SK-N-SH (cell line): ENCODE results near the gene TUBA1B. TPM values are rescaled to one million over a fixed set of nuclear protein-coding genes. Genes with fewer than 3 reads are reported as not detected.

ENCODE experiments used
- CTCF ChIA-PET: fragments of 300-600, 350-600 bp; formaldehyde crosslinking; extraction: SDS; loops from one replicate; lab custom pipeline; 2021; lab: Yijun Ruan, JAX
- POLR2A ChIA-PET: fragments of 350-600 bp; sonication (Branson Sonifier 250); formaldehyde crosslinking; extraction: SDS; loops from one replicate; lab custom pipeline; 2020; ENCODE audit warnings: antibody characterized with exemption, inconsistent platforms; lab: Yijun Ruan, JAX
- DNase-seq: peaks from one replicate; pipeline ENCODE4 v3.0.0; 2012
- H2AFZ ChIP-seq: fragments of 200-600 bp; sonication (generic); 2 replicates; pipeline ENCODE4 v1.8.1; 2016; ENCODE audit warnings: antibody characterized with exemption, mild to moderate bottlenecking, low read depth
- H3F3A ChIP-seq: fragments of 200-600 bp; sonication (generic); replicated peaks from 2 replicates; pipeline ENCODE3; 2016; ENCODE audit warnings: antibody characterized with exemption, mild to moderate bottlenecking; ENCODE audit not compliant: insufficient read depth
- H3K27ac ChIP-seq, 2 experiments: fragments of 200-500 bp in 1 of 2; fragments of 200-600 bp in 1 of 2; sonication (Bioruptor generic) in 1 of 2; sonication (generic), shearing (Covaris generic) in 1 of 2; 2 replicates each; pipeline versions ENCODE4 v1.5.1 to v1.6.1; 2014 to 2016; ENCODE audit warnings: low read depth in 2 of 2, inconsistent platforms in 1 of 2, low read length in 1 of 2, mild to moderate bottlenecking in 1 of 2, mixed read lengths in 1 of 2
- H3K27me3 ChIP-seq: fragments of 200-600 bp; sonication (generic), shearing (Covaris generic); 2 replicates; pipeline ENCODE4 v1.6.1; 2016; ENCODE audit warnings: mixed run types; ENCODE audit not compliant: insufficient read depth
- H3K36me3 ChIP-seq, 2 experiments: fragments of 200-500 bp in 1 of 2; fragments of 200-600 bp in 1 of 2; sonication (Bioruptor generic) in 1 of 2; sonication (generic) in 1 of 2; replicated peaks in 1 of 2; 2 replicates each; pipeline versions ENCODE3 to v1.5.1; 2014 to 2016; ENCODE audit warnings: low read length in 1 of 2, mild to moderate bottlenecking in 1 of 2; ENCODE audit not compliant: insufficient read depth in 2 of 2, control insufficient read depth in 1 of 2
- H3K4me1 ChIP-seq, 2 experiments: fragments of 200-500 bp in 1 of 2; fragments of 200-600 bp in 1 of 2; sonication (Bioruptor generic) in 1 of 2; sonication (generic), shearing (Covaris generic) in 1 of 2; 2 replicates each; pipeline versions ENCODE4 v1.5.1 to v1.6.1; 2014 to 2016; ENCODE audit warnings: low read depth in 1 of 2, low read length in 1 of 2, mixed run types in 1 of 2; ENCODE audit not compliant: insufficient read depth in 2 of 2, control insufficient read depth in 1 of 2
- H3K4me2 ChIP-seq: fragments of 200-600 bp; sonication (generic), shearing (Covaris generic); 2 replicates; pipeline ENCODE4 v1.6.1; 2017; ENCODE audit warnings: mixed run types
- H3K4me3 ChIP-seq, 2 experiments: fragments of 200-500 bp in 1 of 2; fragments of 200-600 bp in 1 of 2; sonication (Bioruptor generic) in 1 of 2; sonication (generic), shearing (Covaris generic) in 1 of 2; 2 replicates each; pipeline versions ENCODE4 v1.5.1 to v1.8.1; 2014 to 2016; ENCODE audit warnings: low read depth in 2 of 2, inconsistent platforms in 1 of 2, low read length in 1 of 2, mild to moderate bottlenecking in 1 of 2, mixed read lengths in 1 of 2, moderate library complexity in 1 of 2
- H3K79me2 ChIP-seq: fragments of 200-600 bp; sonication (generic); 2 replicates; pipeline ENCODE4 v1.8.1; 2017; ENCODE audit warnings: mild to moderate bottlenecking; ENCODE audit not compliant: insufficient read depth
- H3K9ac ChIP-seq: fragments of 200-600 bp; sonication (generic); 2 replicates; pipeline ENCODE4 v1.6.1; 2017; ENCODE audit warnings: mixed run types
- H3K9me2 ChIP-seq: fragments of 200-600 bp; sonication (generic); 2 replicates; pipeline ENCODE4 v1.6.1; 2017; ENCODE audit warnings: mixed run types
- H3K9me3 ChIP-seq: fragments of 200-600 bp; sonication (generic); 2 replicates; pipeline ENCODE4 v1.6.1; 2017; ENCODE audit warnings: mixed run types, mild to moderate bottlenecking, moderate library complexity
- H4K20me1 ChIP-seq: fragments of 200-600 bp; sonication (generic); 2 replicates; pipeline ENCODE4 v1.6.1; 2017; ENCODE audit warnings: mild to moderate bottlenecking, mixed run types; ENCODE audit not compliant: insufficient read depth
- EZH2phosphoT487 ChIP-seq: fragments of 200-600 bp; sonication (generic); IDR thresholded peaks from 2 replicates; pipeline ENCODE4 v1.6.1; 2017; ENCODE audit warnings: low read depth, mixed run types, mild to moderate bottlenecking, antibody characterized with exemption, moderate library complexity, borderline replicate concordance
- FOSL2 ChIP-seq: IDR thresholded peaks from 2 replicates; pipeline ENCODE4 v1.4.0; 2012; ENCODE audit warnings: low read depth, mild to moderate bottlenecking, moderate library complexity, borderline replicate concordance
- GABPA ChIP-seq: IDR thresholded peaks from 2 replicates; pipeline ENCODE4 v1.4.0; 2012; ENCODE audit warnings: low read depth, mild to moderate bottlenecking
- GATA2 ChIP-seq: sonication (generic); formaldehyde crosslinking; IDR thresholded peaks from 2 replicates; pipeline ENCODE4 v1.5.0; 2020; ENCODE audit warnings: mild to moderate bottlenecking, missing genetic modification reagents
- MEF2A ChIP-seq: IDR thresholded peaks from 2 replicates; pipeline ENCODE4 v1.4.0; 2012; ENCODE audit warnings: low read depth, borderline replicate concordance
- MXI1 ChIP-seq: IDR thresholded peaks from 2 replicates; pipeline ENCODE4 v1.6.1; 2012; ENCODE audit warnings: mild to moderate bottlenecking, low read depth, low read length, improper control_type of control experiment
- NRF1 ChIP-seq: IDR thresholded peaks from 2 replicates; pipeline ENCODE4 v1.6.1; 2012; ENCODE audit warnings: low read depth, mild to moderate bottlenecking, low read length
- POLR2AphosphoS5 ChIP-seq: IDR thresholded peaks from 2 replicates; pipeline ENCODE4 v1.6.1; 2012; ENCODE audit warnings: low read depth, low read length
- RAD21 ChIP-seq: IDR thresholded peaks from 2 replicates; pipeline ENCODE4 v1.6.1; 2012; ENCODE audit warnings: mild to moderate bottlenecking, low read length
- RCOR1 ChIP-seq: fragments of 150-350 bp; IDR thresholded peaks from 2 replicates; pipeline ENCODE4 v1.6.1; 2017; ENCODE audit warnings: antibody characterized with exemption, low read length
- RFX5 ChIP-seq: IDR thresholded peaks from 2 replicates; pipeline ENCODE4 v1.6.1; 2012; ENCODE audit warnings: mild to moderate bottlenecking, improper control_type of control experiment, low read length
- SIN3A ChIP-seq: IDR thresholded peaks from 2 replicates; pipeline ENCODE4 v1.6.1; 2012; ENCODE audit warnings: low read depth, mild to moderate bottlenecking, low read length, moderate library complexity, borderline replicate concordance
- TAF1 ChIP-seq: IDR thresholded peaks from 2 replicates; pipeline ENCODE4 v1.6.1; 2012; ENCODE audit warnings: low read depth, mild to moderate bottlenecking, low read length, moderate library complexity, borderline replicate concordance
- TCF12 ChIP-seq: IDR thresholded peaks from 2 replicates; pipeline ENCODE4 v1.4.0; 2012
- YY1 ChIP-seq: IDR thresholded peaks from 2 replicates; pipeline ENCODE4 v1.4.0; 2012; ENCODE audit warnings: low read depth, mild to moderate bottlenecking
- WGBS: methylation state at CpG from one replicate; pipeline ENCODE4 v1.1.6; 2017; ENCODE audit warnings: low lambda C conversion rate; 5-methylcytosine and 5-hydroxymethylcytosine counted together
- polyA plus RNA-seq, 3 experiments: library from polyadenylated mRNA; depleted of rRNA; stranded (reverse); fragments of >200 nt; gene quantifications; 2 replicates each; pipeline ENCODE4 v1.2.3, GENCODE V29; 2012
- TF ChIP-seq, protein P1 (sequence below): fragments of 200-600 bp; sonication (generic); IDR thresholded peaks from 2 replicates; pipeline ENCODE4 v1.6.1; 2017; ENCODE audit warnings: antibody characterized with exemption, mild to moderate bottlenecking, moderate library complexity
- TF ChIP-seq, protein P2 (sequence below): fragments of 150-350 bp; IDR thresholded peaks from 2 replicates; pipeline ENCODE4 v1.6.1; 2017; ENCODE audit warnings: antibody characterized with exemption, low read length, low read depth, borderline replicate concordance
- TF ChIP-seq, protein P3 (sequence below): IDR thresholded peaks from 2 replicates; pipeline ENCODE4 v1.4.0; 2012; ENCODE audit warnings: low read depth
- TF ChIP-seq, protein P4 (sequence below): fragments of 150-350 bp; IDR thresholded peaks from 2 replicates; pipeline ENCODE4 v1.6.1; 2016; ENCODE audit warnings: mild to moderate bottlenecking, low read depth, low read length

TUBA1B gene
- polyA plus RNA-seq, 1 of the 3 experiments (the other 2 are of a cell fraction) = 2,454 TPM

DNA sequence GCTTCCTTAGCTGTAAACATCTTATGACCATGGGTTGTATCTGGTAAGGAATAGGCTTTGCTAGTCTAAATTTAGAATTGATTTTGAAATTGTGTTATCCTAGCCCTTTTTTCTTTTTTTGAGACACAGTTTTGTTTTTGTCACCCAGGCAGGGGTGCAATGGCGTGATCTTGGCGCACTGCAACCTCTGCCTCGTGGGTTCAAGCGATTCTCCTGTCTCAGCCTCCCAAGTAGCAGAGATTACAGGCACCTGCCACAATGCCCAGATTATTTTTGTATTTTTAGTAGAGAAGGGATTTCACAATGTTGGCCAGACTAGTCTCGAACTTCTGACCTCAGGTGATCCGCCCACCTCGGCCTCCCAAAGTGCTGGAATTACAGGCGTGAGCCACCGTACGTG, 2.4 kb upstream of the TUBA1B start:
- CTCF ChIA-PET = interaction anchor here (0.9 to 7.3 kb wide), 5 partner anchors 25 to 100 kb away, joined by 3 to 69 read pairs (median 4); no protein-coding TSS in a partner anchor

DNA sequence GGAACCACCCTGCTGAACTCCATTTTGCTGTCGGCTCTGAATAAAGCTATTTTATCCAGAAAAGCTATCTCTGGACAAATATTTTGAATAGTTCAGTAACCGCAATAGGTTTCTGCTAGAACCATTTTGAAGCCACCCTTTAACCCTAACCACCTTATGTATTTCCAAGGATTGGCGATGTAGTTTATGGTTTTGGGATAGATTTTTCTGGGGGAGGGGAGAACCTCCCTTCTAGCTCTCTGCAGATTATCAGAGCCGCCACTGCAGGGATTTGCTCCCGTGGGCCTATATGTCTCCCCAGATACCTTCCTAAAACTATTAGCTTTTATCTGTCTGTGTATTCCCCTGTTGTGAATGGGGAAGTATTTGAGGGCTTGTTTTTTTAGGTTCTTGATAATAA, 1.8 kb upstream of the TUBA1B start:
- DNase-seq = peak; percentile 45
- 14% methylated on average over 5 of the region's 5 CpGs for WGBS
- H3K36me3 ChIP-seq = peaks cover 15 to 18% of the 10 kb centered on the region in 2 experiments
- H3K9me3 ChIP-seq = no peaks in the 10 kb centered on the region
- H3K9ac ChIP-seq = peak overlapping the region; percentile 60
- peaks cover 22% of the 10 kb centered on the region for H4K20me1 ChIP-seq
- peak overlapping the region; percentile 53 to 77 for H3K4me3 ChIP-seq
- peak overlapping the region; percentile 68 for H3K4me2 ChIP-seq
- TF ChIP-seq TAF1 (peak; percentile 29; the same call in 1 of the 2 replicates), EZH2phosphoT487 (no peak), RCOR1 (no peak), MXI1 (no peak), RFX5 (no peak), FOSL2 (no peak), GATA2 (CRISPR knock-in tag) (no peak), POLR2AphosphoS5 (peak; percentile 10; the same call in 1 of the 2 replicates), YY1 (peak; percentile 66; the same call in 1 of the 2 replicates), TCF12 (no peak), RAD21 (peak; percentile 6; the same call in 1 of the 2 replicates)
- TF ChIP-seq, protein P1, sequence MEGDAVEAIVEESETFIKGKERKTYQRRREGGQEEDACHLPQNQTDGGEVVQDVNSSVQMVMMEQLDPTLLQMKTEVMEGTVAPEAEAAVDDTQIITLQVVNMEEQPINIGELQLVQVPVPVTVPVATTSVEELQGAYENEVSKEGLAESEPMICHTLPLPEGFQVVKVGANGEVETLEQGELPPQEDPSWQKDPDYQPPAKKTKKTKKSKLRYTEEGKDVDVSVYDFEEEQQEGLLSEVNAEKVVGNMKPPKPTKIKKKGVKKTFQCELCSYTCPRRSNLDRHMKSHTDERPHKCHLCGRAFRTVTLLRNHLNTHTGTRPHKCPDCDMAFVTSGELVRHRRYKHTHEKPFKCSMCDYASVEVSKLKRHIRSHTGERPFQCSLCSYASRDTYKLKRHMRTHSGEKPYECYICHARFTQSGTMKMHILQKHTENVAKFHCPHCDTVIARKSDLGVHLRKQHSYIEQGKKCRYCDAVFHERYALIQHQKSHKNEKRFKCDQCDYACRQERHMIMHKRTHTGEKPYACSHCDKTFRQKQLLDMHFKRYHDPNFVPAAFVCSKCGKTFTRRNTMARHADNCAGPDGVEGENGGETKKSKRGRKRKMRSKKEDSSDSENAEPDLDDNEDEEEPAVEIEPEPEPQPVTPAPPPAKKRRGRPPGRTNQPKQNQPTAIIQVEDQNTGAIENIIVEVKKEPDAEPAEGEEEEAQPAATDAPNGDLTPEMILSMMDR = no peak
- POLR2A ChIA-PET = interaction anchor here (0.7 to 4.8 kb wide), 7 partner anchors 9 to 234 kb away, joined by 3 to 97 read pairs (median 8); partner anchors contain the start of genes LMBR1L, RHEBL1, SPATS2 and TUBA1A
- H3K79me2 ChIP-seq = peaks cover 59% of the 10 kb centered on the region
- H3K9me2 ChIP-seq = no peaks in the 10 kb centered on the region
- H2AFZ ChIP-seq = peak overlapping the region; percentile 89
- H3F3A ChIP-seq = peaks cover 36% of the 10 kb centered on the region
- H3K4me1 ChIP-seq = peaks cover 10 to 15% of the 10 kb centered on the region in 2 experiments; a peak in 3 of 4 replicates
- peak overlapping the region; percentile 73 to 92 for H3K27ac ChIP-seq
- no peaks in the 10 kb centered on the region for H3K27me3 ChIP-seq
- CTCF ChIA-PET = interaction anchor here (0.8 to 7.3 kb wide), 6 partner anchors 26 to 100 kb away, joined by 3 to 69 read pairs (median 4); no protein-coding TSS in a partner anchor

More for the DNA sequence above, 2.4 kb upstream of the TUBA1B start:
- peak overlapping the region; percentile 60; the same call in 1 of the 2 replicates for H3K9ac ChIP-seq
- H3K79me2 ChIP-seq = peaks cover 59% of the 10 kb centered on the region
- peak overlapping the region; percentile 73 to 92; a peak in 2 of 4 replicates for H3K27ac ChIP-seq
- H3K4me3 ChIP-seq = peak overlapping the region; percentile 53 to 77; a peak in 3 of 4 replicates
- H3F3A ChIP-seq = peaks cover 36% of the 10 kb centered on the region
- no peaks in the 10 kb centered on the region for H3K9me3 ChIP-seq
- POLR2A ChIA-PET = interaction anchor here (0.7 to 4.8 kb wide), 5 partner anchors 9 to 100 kb away, joined by 4 to 97 read pairs (median 28); partner anchors contain the start of genes LMBR1L and TUBA1A
- TF ChIP-seq TAF1 (no peak), NRF1 (no peak), MEF2A (no peak), YY1 (no peak), RCOR1 (no peak), RAD21 (no peak), GATA2 (CRISPR knock-in tag) (no peak), POLR2AphosphoS5 (no peak), GABPA (no peak), RFX5 (no peak), MXI1 (no peak), SIN3A (no peak)
- TF ChIP-seq, protein P2, sequence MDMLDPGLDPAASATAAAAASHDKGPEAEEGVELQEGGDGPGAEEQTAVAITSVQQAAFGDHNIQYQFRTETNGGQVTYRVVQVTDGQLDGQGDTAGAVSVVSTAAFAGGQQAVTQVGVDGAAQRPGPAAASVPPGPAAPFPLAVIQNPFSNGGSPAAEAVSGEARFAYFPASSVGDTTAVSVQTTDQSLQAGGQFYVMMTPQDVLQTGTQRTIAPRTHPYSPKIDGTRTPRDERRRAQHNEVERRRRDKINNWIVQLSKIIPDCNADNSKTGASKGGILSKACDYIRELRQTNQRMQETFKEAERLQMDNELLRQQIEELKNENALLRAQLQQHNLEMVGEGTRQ = no peak
- TF ChIP-seq, protein P3, sequence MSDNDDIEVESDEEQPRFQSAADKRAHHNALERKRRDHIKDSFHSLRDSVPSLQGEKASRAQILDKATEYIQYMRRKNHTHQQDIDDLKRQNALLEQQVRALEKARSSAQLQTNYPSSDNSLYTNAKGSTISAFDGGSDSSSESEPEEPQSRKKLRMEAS = no peak
- TF ChIP-seq, protein P4, sequence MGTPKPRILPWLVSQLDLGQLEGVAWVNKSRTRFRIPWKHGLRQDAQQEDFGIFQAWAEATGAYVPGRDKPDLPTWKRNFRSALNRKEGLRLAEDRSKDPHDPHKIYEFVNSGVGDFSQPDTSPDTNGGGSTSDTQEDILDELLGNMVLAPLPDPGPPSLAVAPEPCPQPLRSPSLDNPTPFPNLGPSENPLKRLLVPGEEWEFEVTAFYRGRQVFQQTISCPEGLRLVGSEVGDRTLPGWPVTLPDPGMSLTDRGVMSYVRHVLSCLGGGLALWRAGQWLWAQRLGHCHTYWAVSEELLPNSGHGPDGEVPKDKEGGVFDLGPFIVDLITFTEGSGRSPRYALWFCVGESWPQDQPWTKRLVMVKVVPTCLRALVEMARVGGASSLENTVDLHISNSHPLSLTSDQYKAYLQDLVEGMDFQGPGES = no peak
- H3K4me2 ChIP-seq = peak overlapping the region; percentile 68
- H4K20me1 ChIP-seq = peaks cover 19% of the 10 kb centered on the region
- H3K4me1 ChIP-seq = peaks cover 10 to 15% of the 10 kb centered on the region in 2 experiments; a peak in 3 of 4 replicates
- no peak for DNase-seq
- WGBS = 93% methylated on average over 10 of the region's 10 CpGs
- peaks cover 14 to 18% of the 10 kb centered on the region in 2 experiments for H3K36me3 ChIP-seq
- no peaks in the 10 kb centered on the region for H3K9me2 ChIP-seq
- no peaks in the 10 kb centered on the region for H3K27me3 ChIP-seq
- peak overlapping the region; percentile 89 for H2AFZ ChIP-seq
